GM18508 (cell line): ENCODE results near the gene DHRS7.

ENCODE experiments used
- ATAC-seq: cut with Tn5 transposase; IDR thresholded peaks from one replicate; pipeline ENCODE4 v1.9.1; 2021; ENCODE audit warnings: moderate number of reproducible peaks; ENCODE audit not compliant: insufficient read depth, unreplicated experiment

DHRS7 gene, protein sequence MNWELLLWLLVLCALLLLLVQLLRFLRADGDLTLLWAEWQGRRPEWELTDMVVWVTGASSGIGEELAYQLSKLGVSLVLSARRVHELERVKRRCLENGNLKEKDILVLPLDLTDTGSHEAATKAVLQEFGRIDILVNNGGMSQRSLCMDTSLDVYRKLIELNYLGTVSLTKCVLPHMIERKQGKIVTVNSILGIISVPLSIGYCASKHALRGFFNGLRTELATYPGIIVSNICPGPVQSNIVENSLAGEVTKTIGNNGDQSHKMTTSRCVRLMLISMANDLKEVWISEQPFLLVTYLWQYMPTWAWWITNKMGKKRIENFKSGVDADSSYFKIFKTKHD

DNA sequence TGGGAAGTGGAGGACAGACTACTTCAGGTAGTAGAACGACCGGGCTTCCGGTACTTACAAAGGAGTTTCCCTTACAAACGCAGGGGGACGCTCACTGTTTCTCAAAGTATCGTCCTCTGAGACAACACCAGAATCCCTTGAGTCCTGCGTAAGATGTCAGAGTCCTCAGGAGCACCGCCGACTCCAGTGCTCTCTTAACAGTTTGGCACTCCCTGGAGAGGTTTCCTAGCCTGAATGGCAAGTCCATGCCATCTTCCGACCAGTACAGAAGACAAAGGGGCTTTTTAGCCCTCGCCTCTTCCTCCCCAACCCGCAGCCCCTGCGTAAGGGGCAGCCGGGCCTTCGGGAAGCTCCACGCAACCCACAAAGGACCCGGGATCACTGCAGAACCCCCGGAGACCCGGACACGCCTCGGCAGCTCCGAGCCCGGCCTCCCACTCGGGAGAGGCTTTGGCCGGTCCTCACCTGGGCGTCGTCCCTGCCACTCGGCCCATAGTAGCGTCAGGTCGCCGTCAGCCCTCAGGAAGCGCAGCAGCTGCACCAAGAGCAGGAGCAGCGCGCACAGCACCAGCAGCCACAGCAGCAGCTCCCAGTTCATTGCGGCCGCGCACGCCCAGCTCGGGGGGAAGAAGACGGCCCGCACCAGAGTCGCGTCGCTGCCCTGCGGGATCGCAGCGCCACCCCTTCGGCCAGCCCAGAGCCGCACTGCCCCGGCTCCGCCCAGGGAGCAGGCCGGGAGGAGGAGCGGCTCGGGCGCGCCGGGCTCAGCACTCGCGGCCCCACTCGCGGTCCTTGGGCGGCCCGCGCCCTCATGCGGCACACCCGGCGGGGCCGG lies at the start of gene DHRS7:
DHRS7 (minus strand) TSS at position 687 of the 835 bp plus-strand sequence; CDS start at position 598, 89 bp downstream.
- peak; percentile 50 for ATAC-seq

DNA sequence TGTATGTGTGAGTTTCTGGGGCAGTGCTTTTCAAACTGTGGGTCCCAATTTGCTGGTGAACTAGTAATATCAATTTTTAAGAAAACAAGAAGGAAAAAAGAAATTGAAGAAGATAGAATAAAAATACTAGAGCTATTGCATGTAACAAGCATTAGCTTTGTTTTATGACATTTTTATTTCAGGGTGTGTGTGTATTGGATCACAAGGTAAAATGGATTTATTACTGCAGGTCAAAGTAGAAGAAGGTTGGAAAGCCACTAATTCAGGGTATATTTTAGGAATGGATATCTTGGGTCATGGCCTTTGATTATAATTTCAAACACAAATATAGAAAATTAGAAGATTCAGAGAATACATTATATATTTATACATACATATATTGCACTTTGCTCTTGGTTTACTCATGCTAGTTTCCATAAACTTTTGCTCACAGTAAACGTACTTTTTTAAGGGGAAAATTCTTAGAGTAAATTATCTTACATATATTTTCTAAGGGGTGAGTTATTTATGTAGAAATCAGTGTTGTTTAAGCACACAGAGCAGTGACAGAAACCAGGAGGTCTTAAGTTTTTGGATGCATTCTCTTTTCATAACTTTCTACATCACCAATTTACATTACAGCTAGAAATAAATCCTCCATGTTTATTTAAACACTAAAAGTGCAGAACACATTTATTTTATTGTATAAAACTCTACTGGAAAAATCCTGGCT lies 49.4 kb upstream of the DHRS7 start:
- ATAC-seq = no peak

DNA sequence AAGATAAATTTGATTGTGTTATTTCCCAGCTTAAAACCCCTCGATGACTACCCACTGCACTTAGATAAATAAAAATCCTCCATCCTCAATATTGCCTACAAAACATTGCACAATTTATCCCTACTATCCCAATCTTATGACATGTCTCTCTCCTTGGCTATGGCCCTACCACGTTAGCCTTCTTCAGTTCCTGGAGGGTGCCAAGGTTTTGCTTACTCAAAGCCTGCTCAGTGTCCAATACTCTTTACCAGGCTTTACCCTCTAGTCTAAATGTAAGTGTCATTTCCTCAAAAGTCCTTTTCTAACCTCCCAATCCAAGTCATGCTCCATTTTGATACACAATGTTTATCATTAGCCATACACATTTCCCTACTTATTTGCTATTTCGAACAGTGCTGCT lies 48.8 kb upstream of the DHRS7 start:
- no peak for ATAC-seq

DNA sequence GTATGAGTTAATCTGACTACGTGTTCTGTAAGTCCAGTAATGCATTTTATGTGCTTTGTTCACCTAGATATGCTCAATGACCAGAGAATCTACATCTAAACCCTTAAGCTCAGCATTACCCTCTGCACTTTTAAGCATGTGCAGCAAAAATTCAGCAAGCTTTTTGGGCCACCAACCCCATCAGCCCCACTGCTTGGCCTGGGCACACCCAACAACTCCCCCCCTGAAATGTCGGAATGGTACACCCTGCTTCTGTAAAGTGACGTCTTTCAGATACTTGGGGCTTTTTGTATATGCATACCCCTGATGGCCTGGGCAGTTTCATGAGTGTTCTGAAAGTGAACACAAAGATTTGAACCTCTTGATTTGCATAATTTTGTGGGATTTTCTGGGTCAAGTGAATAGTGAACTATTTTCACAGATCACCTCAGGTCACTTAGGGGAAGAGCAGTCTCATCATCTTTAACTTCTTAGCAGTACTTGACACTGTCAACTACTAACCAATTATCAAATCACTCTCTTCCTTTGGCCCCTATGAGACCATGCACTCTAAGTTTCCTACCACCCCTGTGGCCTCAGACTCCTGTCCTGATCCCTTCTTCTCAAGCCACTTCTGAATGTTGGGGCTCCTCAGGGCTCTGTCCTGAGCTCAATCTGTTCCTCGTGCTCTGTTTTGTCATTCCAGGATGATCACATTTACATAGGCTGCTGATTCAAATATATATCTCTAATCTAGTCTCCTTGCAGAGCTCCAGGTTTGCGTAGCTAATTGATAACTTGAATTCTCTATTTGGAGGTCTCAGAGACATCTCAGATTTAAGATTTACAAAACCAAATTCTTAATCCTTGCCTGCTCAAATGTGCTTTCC lies 47.5 kb upstream of the DHRS7 start:
- peak; percentile 95 for ATAC-seq

DNA sequence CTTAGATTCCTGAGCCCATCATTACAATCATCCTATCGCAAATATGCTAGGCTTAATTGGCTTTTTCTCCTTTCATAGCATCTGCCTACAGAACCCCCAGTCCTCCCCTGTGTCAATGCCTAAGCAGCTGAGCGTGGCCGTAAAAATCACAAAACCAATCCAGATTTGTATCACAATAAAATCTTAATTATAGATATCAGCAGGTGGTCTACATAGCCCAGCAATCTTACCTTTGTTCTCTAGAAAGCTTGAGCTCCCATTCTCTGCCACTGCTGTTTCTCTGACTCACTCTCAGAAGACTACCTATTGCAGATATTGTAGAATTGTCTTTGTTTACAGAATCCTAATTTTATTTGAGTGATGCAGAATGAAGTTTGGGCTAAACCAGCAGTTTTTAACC lies 46.0 kb upstream of the DHRS7 start:
- ATAC-seq = no peak

DNA sequence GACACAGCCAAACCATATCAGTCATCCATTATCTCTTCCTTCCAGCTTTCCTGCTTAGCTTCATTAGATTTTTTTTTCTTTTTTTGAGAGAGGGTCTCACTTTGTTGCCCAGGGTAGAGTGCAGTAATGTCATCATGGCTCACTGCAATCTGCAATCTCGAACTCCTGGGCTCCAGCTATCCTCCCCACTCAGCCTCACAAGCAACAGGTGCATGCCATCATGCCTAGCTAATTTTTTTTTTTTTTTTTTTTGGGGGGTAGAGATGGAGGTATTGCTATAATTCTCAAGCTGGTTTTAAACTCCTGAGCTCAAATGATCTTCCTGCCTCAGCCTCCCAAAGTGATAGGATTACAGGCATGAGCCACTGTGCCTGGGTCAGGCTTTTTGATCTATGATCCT lies 45.5 kb upstream of the DHRS7 start:
- ATAC-seq = no peak

DNA sequence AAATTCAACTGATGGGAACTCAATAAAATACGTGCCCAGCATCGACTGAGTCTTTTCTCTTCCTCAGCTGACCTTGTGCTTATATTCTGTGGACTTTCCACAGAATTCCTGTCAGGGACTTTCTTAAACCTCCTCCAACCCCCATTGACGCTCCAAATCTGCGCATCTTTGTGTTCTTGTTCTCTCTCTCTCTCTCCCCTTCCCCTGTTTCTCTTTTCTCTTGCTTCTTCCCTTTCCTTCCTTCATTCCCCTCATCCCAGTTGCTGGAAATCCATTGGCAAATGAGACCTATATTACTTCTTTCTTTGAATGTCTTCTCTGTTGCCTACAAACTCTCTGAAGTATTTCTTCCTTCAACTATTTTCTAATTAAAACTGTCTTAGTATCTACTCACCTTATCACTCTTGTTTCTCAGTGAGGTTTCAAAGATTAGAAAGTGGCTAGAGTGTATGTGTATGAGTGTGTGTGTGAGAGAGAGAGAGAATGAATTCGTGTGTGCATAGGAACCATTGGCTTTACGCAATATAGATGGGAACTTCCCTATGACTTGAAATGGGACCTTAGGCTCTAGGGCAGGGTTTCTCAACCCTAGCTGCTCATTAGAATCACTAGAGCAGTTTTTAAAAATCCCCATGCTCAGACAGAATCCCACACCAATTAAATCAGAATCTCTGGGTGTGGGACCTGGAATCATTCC lies 41.8 kb upstream of the DHRS7 start:
- ATAC-seq = peak; percentile 42

DNA sequence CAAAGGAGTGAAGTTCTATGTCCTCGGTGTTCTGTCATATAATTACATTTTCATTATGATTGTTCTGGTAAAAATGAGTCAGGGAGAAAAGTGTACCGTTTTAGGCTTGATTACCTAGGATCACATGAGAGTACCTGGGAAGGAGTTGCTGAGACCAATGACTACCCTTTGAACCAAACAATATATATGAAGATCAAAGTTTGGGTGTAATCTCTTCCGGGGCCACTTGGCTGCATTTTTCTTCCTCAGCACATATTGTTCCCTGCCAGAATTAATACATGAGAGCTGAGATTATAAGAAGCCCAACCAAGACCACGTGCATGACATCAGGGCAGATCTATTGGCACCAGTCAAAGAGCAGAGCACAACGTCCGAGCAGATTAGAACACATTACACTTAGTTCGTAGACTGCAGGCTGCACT lies 41.1 kb upstream of the DHRS7 start:
- ATAC-seq = no peak

DNA sequence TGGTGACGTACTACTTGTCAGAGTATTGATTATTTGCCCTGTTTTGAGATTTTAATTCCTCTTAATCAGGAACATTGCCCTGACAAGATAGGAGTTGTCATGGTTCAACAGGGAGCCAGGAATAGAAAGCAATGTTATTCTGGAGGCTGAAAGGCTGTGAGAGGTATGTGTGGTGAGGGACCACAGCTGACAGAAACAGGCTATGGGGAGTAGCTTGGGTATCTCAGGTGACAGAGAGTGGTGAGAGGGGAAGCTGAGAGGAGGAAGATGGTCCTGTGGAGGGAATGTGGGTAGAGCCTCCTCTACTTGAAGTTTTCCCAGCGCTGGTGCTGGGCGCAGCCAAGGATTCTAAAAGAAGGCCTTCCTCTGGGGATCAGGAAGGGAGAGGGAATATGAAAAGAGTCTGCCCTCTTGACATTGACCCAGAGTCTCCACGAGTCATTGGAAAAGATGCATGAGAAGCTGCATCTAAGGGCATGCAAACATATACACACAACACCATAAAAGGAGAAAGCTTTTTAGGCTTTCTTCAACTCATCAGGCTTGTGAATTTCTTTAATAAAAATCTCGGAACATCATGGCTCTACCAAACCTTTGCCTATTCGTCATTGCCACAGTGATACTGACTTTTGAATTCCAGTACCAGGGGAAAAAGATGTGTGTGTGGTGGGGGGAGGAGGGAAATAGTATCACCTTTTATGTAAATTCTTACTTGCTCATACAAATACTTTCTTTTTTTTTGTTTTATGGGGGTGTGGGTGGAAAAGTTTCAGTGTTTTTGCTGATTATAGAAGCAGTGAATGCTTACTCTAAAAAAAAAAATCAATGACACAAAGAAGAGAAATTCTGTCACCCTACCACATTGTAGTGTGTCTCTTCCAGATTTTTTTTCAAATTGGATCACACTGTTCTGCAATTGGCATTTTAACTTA lies 39.9 kb upstream of the DHRS7 start:
- ATAC-seq = peak; percentile 33

DNA sequence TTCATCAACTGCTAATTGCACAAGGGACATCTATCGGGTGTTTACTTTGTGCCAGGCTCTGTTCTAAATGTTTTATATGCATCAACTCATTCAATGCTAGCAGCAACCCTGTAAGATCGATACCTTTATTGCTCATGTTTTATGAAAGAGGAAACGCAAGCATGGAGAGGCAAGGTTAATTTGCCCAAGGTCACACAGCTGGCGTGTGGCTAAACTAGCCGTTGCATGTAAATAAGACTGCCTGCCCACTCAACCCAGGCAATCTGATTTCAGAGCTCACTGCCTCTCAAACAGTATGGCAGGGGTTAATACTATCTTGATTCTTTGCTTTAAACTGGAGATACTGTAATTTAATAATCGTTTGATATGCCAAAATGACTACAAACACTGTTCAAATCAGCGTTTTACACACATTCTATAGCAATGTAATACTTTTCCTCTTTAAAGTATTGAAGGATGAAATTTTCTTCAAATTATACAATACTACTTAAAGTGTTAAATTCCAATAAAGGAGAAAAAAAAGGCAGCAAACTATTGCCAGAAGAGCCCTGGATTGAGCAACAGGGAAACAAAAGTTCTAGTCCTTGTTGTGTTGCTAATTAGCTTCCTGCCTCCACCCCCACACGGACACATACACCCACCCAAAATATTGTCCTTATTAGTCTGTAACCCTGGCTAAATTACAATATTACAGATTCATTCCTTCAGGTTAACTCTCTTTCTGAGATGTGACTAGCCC lies 39.1 kb upstream of the DHRS7 start:
- ATAC-seq = peak; percentile 78

DNA sequence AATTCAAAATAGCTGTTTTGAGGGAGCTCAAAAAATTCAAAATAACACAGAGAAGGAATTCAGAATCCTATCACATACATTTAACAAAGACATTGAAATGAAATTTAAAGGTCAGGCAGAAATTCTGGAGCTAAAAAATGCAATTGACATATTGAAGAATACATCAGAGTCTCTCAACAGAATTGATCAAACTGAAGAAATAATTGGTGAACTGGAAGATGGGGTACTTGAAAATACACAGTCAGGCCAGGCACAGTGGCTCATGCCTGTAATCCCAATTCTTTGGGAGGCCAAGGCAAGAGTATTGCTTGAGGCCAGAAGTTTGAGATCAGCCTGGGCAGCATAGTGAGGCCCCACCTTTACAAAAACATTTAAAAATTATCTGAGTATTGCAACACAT lies 34.1 kb upstream of the DHRS7 start:
- ATAC-seq = no peak

DNA sequence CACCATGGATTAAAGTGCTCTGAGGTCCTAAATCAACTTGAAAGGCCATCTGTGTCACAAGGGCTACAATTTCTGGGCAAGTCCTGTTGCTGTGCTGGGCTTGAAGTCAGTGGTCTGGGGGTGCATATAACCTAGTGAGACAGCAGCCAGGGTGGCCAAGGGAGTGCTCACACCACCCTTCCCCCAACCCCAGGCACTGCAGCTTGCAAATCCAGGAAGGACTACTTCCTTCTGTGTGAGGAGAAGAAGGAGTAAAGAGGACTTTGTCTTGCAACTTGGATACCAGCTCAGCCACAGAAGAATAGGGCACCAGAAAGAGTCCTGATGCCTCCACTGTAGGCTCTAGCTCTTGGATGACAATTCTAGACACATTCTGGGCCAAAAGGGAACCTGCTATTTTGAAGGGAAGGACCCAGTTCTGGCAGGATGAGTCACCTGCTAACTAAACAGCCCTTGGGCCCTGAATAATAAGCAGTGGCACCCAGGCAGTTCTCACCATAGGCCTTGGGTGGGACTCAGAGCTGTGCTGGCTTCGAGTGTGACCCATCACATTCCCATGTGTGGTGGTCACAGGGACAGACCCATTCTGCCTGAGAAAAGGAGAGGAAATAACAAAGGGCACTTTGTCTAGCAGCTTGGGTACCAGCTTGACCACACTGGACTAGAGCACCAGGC lies 32.6 kb upstream of the DHRS7 start:
- ATAC-seq = no peak

DNA sequence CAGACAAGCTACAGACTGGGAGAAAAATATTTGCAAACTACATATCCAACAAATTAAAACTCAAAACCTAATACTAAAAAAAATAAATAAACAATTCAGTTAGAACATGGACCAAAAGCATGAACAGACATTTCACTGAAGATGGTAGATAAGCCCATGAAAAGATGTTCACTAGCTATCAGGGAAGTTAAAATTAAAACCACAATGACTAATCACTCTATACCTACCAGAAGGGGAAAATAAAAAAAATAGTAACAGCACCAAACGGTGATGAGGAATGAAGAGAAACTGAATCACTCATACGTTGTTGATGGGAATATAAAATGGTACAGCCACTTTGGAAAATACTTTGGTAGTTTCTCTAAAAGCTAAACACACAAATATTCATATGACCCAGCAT lies 31.1 kb upstream of the DHRS7 start:
- no peak for ATAC-seq

DNA sequence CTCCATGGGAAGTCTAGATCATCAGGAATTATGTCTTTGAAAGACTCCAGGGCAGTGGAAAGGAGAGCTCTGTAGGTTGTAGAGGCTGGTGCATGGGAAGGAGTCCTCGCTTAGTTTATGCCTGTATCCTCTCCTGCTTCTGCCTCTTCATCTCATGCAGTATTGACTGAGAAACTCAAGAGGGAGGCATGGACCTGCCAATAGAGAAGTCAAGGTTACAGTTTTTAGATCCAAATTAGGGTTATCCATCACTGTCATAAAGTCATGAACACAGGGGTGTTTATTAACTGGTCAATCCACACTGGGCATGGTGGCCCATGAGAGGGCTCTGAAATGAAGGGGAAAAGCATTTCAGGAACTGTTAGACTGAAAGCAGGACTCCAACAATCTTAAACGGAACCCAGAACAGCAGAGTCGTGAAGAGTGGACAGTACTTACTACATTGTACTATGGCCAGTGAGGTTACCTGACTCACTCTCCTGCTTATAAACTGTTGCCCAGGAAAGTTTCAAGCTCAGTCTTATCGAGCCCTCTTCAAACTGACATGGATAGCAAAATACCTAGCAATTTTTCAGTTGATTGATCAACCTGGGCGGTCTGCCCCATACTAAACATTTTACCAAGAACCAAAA lies 30.1 kb upstream of the DHRS7 start:
- no peak for ATAC-seq

DNA sequence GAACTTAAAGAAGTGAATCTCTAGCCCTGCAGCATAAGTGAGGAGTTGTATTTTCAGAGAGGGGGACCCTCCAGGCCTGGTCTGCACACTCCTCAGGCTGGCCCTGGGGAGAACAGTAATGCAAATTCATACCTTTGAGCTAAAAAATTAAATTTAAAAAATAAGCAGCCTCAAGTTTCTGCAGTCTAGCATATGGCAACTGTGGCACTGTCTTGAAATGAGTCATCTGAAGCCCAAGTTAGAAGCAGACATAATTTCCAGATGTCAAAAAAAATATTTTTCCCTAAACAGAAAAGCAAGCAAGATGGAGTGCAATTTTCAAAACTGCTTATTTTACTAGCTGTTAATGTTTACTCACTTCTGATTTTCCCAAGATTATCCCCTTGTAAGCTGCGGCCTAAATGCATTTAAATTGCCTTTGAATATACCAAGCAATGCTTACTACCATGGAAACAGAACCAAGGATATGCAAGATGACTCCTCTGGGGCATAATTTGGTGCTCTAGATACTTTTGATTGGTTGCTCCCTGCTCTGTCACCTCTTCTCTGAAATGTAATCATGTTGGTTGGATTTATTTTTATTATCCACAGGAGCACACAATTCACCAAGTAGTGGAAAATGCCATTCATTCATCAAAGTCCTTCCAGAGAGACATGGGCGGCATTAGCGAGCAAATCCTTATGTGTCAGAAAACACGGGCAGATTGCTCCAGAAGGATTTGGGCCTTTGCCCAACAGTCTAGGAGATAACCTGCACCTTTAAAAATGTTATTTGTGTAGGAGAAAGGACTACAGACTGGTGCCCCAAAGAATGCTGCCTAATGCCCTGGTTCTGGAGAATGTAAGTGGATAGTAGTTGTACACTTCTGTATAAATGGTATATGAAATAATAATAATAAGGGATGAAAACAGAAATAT lies 25.0 kb upstream of the DHRS7 start:
- no peak for ATAC-seq

DNA sequence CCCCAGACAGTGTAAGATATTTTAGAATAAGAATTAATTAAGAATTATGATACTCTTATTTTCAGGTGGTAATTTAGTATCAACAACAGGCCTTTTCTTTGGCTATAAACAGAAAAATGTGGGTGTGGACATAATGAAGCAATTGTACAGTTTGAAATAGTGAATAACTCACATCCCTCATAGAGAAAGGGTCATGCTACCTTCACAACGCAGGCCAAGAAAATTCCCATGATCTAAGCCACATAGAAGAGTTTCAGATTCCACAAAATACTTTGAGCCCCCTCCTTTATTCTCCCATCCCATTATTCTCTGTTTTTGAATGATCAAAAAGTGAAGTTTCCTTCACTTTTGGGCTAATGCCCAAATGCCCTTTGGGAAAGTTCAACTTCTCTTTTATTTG lies 23.5 kb upstream of the DHRS7 start:
- no peak for ATAC-seq
